Epithelial cell of proximal tubule (primary cell): ENCODE data around the gene TTLL1. TPM values are rescaled to one million over a fixed set of nuclear protein-coding genes. Genes with fewer than 3 reads are reported as not detected.

ENCODE experiments used
- DNase-seq: peaks from one replicate; pipeline ENCODE4 v3.0.0-alpha.2; 2011; ENCODE audit warnings: low read depth
- H3K4me3 ChIP-seq: 2 replicates; pipeline ENCODE4 v1.5.1; 2011; ENCODE audit warnings: low read depth, mild to moderate bottlenecking, low read length
- CTCF ChIP-seq: conservative IDR thresholded peaks from 2 replicates; pipeline ENCODE4 v1.5.1; 2012; ENCODE audit warnings: low read depth, mild to moderate bottlenecking, low read length
- total RNA-seq: library from RNA; depleted of rRNA; stranded (reverse); fragments of >200 nt; gene quantifications from 2 replicates; pipeline ENCODE4 v1.2.3, GENCODE V29; 2015

Gene TTLL1
- total RNA-seq, 1 donor from 2014 or later: 8.9 TPM

GRCh38 chr22:43118024-43118849 lies 29.0 kb upstream of the TTLL1 start:
- no peak for DNase-seq
- no peak overlapping the region for H3K4me3 ChIP-seq
- no peak for TF ChIP-seq CTCF

GRCh38 chr22:43116932-43117331 lies 27.7 kb upstream of the TTLL1 start:
- DNase-seq: no peak
- no peak for TF ChIP-seq CTCF
- no peak overlapping the region for H3K4me3 ChIP-seq

GRCh38 chr22:43114958-43115357 lies 25.8 kb upstream of the TTLL1 start:
- DNase-seq: no peak
- no peak for TF ChIP-seq CTCF
- no peak overlapping the region for H3K4me3 ChIP-seq

- no peak for DNase-seq
- TF ChIP-seq CTCF: no peak
- no peak overlapping the region for H3K4me3 ChIP-seq
Measured at GRCh38 chr22:43113526-43114251, 24.5 kb upstream of the TTLL1 start.

GRCh38 chr22:43110927-43111623 lies 21.9 kb upstream of the TTLL1 start:
- no peak for DNase-seq
- peak overlapping the region; percentile 68 for H3K4me3 ChIP-seq
- no peak for TF ChIP-seq CTCF

- peak; percentile 29 for TF ChIP-seq CTCF
- no peak for DNase-seq
Measured at GRCh38 chr22:43110444-43110926, 21.3 kb upstream of the TTLL1 start, which contains the start of gene BIK. Gene BIK (plus strand): TSS chr22:43110750. CDS start chr22:43124023, 13,273 bp downstream.

More at GRCh38 chr22:43110444-43110926, 21.3 kb upstream of the TTLL1 start, which contains the start of gene BIK:
- H3K4me3 ChIP-seq: peak within 1 kb of the TSS; percentile 68
